Ureter (tissue), 1 donor: ENCODE results near the gene PIGB. TPM values are rescaled to one million over a fixed set of nuclear protein-coding genes. Genes with fewer than 3 reads are reported as not detected.
"Not testable (repeated sequence)": the region's sequence is repeated elsewhere in the genome, so short reads cannot be mapped to it uniquely, and the experiment has no call there.

ENCODE experiments used
- DNase-seq: peaks from one replicate; pipeline ENCODE4 v3.0.0-alpha.2; 2020; ENCODE audit warnings: low spot score
- total RNA-seq: library from RNA; stranded (reverse); gene quantifications from one replicate; pipeline ENCODE4 v1.2.4, GENCODE V29; 2023
- donor health status: DM: yes; HTN: yes; CAD: no.

PIGB gene
- total RNA-seq, 1 donor from 2014 or later, result 23.0 TPM

- DNase-seq, result no peak
Observed at GRCh38 chr15:55297315-55297714, 21.7 kb upstream of the PIGB start.

- not testable (repeated sequence) for DNase-seq
Observed at GRCh38 chr15:55302801-55303200, 16.2 kb upstream of the PIGB start.

GRCh38 chr15:55319537-55320237 is 665 bp downstream of the PIGB start:
- no peak for DNase-seq

GRCh38 chr15:55320238-55320550 is 1.2 kb downstream of the PIGB start:
- DNase-seq, result no peak

- DNase-seq, result no peak
Observed at GRCh38 chr15:55320963-55321362, 1.9 kb downstream of the PIGB start.

GRCh38 chr15:55322467-55322866 is 3.4 kb downstream of the PIGB start:
- DNase-seq, result no peak

GRCh38 chr15:55327387-55327786 is 8.4 kb downstream of the PIGB start:
- no peak for DNase-seq

GRCh38 chr15:55334371-55334770 is 15.3 kb downstream of the PIGB start:
- no peak for DNase-seq

- no peak for DNase-seq
Observed at GRCh38 chr15:55334997-55335396, 16.0 kb downstream of the PIGB start.

- DNase-seq, result no peak
Observed at GRCh38 chr15:55337160-55337559, 18.1 kb downstream of the PIGB start.

GRCh38 chr15:55343168-55343567 is 24.1 kb downstream of the PIGB start:
- no peak for DNase-seq

GRCh38 chr15:55344206-55344605 is 25.2 kb downstream of the PIGB start:
- peak; percentile 58 for DNase-seq

- no peak for DNase-seq
Observed at GRCh38 chr15:55348281-55348778, 29.3 kb downstream of the PIGB start.

GRCh38 chr15:55349282-55349681 is 30.3 kb downstream of the PIGB start:
- no peak for DNase-seq

GRCh38 chr15:55353025-55353424 is 34.0 kb downstream of the PIGB start:
- DNase-seq, result no peak

- no peak for DNase-seq
Observed at GRCh38 chr15:55356985-55357585, 38.1 kb downstream of the PIGB start.

GRCh38 chr15:55357774-55358173 is 38.8 kb downstream of the PIGB start:
- no peak for DNase-seq

GRCh38 chr15:55358471-55358870 is 39.4 kb downstream of the PIGB start:
- DNase-seq, result no peak

- DNase-seq, result no peak
Observed at GRCh38 chr15:55360256-55360655, 41.2 kb downstream of the PIGB start.

GRCh38 chr15:55361048-55361447 is 42.0 kb downstream of the PIGB start:
- no peak for DNase-seq

- no peak for DNase-seq
Observed at GRCh38 chr15:55362641-55363040, 43.6 kb downstream of the PIGB start.

- DNase-seq, result no peak
Observed at GRCh38 chr15:55366981-55367380, 48.0 kb downstream of the PIGB start.

- DNase-seq, result no peak
Observed at GRCh38 chr15:55372701-55373440, 53.8 kb downstream of the PIGB start.
